Heart right ventricle (tissue), 16 donors: ENCODE data around the gene TSPAN18. TPM values are rescaled to one million over a fixed set of nuclear protein-coding genes. Genes with fewer than 3 reads are reported as not detected.

ENCODE experiments used
- ATAC-seq, 8 donors: fragments of 200-7000 bp; cut with Tn5 transposase; one replicate each; pipeline ENCODE4 v1.9.1; 2020; ENCODE audit warnings: mild to moderate bottlenecking in 8 of 8, moderate library complexity in 8 of 8, moderate number of reproducible peaks in 1 of 8
- DNase-seq, 2 donors: peaks; one replicate each; pipeline ENCODE4 v3.0.0-alpha.2; 2020
- H3K27ac ChIP-seq, 10 donors: fragments of 200-600 bp; sonication (generic) in 2 of 10; one replicate each; pipeline versions ENCODE4 v1.5.0 to v1.8.0; 2020 to 2022; ENCODE audit warnings: mild to moderate bottlenecking in 3 of 10
- H3K27me3 ChIP-seq, 7 donors: fragments of 200-600 bp; one replicate each; pipeline ENCODE4 v1.8.0; 2021 to 2022; ENCODE audit warnings: mild to moderate bottlenecking in 2 of 7
- H3K36me3 ChIP-seq, 9 donors: fragments of 200-600 bp; sonication (generic) in 1 of 9; one replicate each; pipeline versions ENCODE4 v1.5.0 to v1.8.0; 2020 to 2022; ENCODE audit warnings: mild to moderate bottlenecking in 2 of 9
- H3K4me1 ChIP-seq, 9 donors: fragments of 200-600 bp; sonication (generic) in 1 of 9; one replicate each; pipeline versions ENCODE4 v1.5.0 to v1.8.0; 2020 to 2022; ENCODE audit warnings: mild to moderate bottlenecking in 4 of 9
- H3K4me3 ChIP-seq, 10 donors: fragments of 200-600 bp; sonication (generic) in 2 of 10; one replicate each; pipeline versions ENCODE4 v1.5.0 to v1.8.0; 2020 to 2022; ENCODE audit warnings: mild to moderate bottlenecking in 7 of 10, moderate library complexity in 2 of 10
- H3K9me3 ChIP-seq, 11 donors: fragments of 200-600 bp in 10 of 11; sonication (generic) in 2 of 11; one replicate each; pipeline versions ENCODE4 v1.5.0 to v1.8.0; 2013 to 2022; ENCODE audit warnings: mild to moderate bottlenecking in 2 of 11, control low read depth in 1 of 11, moderate library complexity in 1 of 11
- CTCF ChIP-seq, 9 donors: fragments of 200-600 bp; sonication (generic) in 2 of 9; IDR thresholded peaks; one replicate each; pipeline versions ENCODE4 v1.5.0 to v1.8.0; 2021 to 2022; ENCODE audit warnings: antibody characterized with exemption in 9 of 9, mild to moderate bottlenecking in 5 of 9, moderate library complexity in 1 of 9
- whole genome bisulfite sequencing, 2 donors: extraction: QIAGEN DNeasy Blood & Tissue Kit; methylation state at CpG; one replicate each; pipeline ENCODE4 v1.1.7; 2013; ENCODE audit warnings: inconsistent platforms in 1 of 2; 5-methylcytosine and 5-hydroxymethylcytosine counted together
- intact Hi-C, 10 donors: fragments of 100-400 bp; cut with DNase I; formaldehyde crosslinking; loops; one replicate each; pipeline versions ENCODE4 v1.11.1 to v1.14.2; 2022
- polyA plus RNA-seq, 2 donors: library from polyadenylated mRNA; stranded (reverse); fragments of 200-250 nt; gene quantifications; one replicate each; pipeline ENCODE4 v1.2.3, GENCODE V29; 2013
- total RNA-seq, 10 donors: library from RNA; stranded (reverse); fragmentation: NEBNext Ultra II Directional in 3 of 10; extraction: Animal tissue kit (Norgen Biotek cat#: 25700) in 3 of 10; gene quantifications; one replicate each; pipeline versions ENCODE4 v1.2.1 to v1.2.4, GENCODE V29; 2021 to 2023
- donor health status: Arrhythmogenic right ventricular cardiomyopathy.
- donor health status: ischemic (EF 13 %, LVEDD 7.1; RV severe dilation, severe dysfunction).
- donor health status: healthy with polysubstance abuse.
- donor health status: DM: no; HTN: yes; CAD: no.
- donor health status: DM: no; HTN: no; CAD: no.
- donor health status: ischemic (EF 25% LVEDD 6.9; RV normal size, moderate dysfunction).
- donor health status: ischemic (EF 25% LVEDD 5.7; RV mildly dilated, moderate dysfunction).
- donor health status: healthy.
- donor health status: DM: yes; HTN: yes; CAD: no.
- donor health status: Ischemic cardiomyopathy.
- donor health status: ischemic (EF 35%, LVEDD 5.7; RV mildly dilated, moderate dysfunction).
- donor health status: nonischemic (EF 11% LVEDD 7.7; RV severe dilation, severe dysfunction).
- donor health status: DM: yes; HTN: yes; CAD: no.
- donor health status: PGD.
- donor health status: ischemic (EF 29% LVEDD 5.4; RV normal size, mild dysfunction).
- donor health status: nonischemic (EF 23%, LVEDD 6.1; RV moderate dilation, normal function).

The TSPAN18 gene
- total and polyA plus RNA-seq, 12 donors, result 37.7 to 140 (median 92.9) TPM

GRCh38 chr11:44725757-44726282 lies 942 bp upstream of the TSPAN18 start:
- peaks cover 0 to 35% (median 0%) of the 10 kb centered on the region in 7 donors for H3K27me3 ChIP-seq
- H3K36me3 ChIP-seq, result no peaks in the 10 kb centered on the region
- no peak for DNase-seq
- intact Hi-C loops, result loop anchor here (2.0 to 10.0 kb wide), 18 partner anchors 36 to 381 kb away; partner anchors contain the start of gene CD82 (in 1 of the 10)
- no peak for ATAC-seq
- H3K27ac ChIP-seq, result peak overlapping the region in 9 of 10 donors; percentile 76 to 92 (median 84)
- peaks cover 13 to 51% (median 46%) of the 10 kb centered on the region in 9 donors for H3K4me1 ChIP-seq
- peak overlapping the region in 1 of 10 donors; percentile 46 for H3K4me3 ChIP-seq
- TF ChIP-seq CTCF (IDR thresholded peaks at IDR 0.05), result no peak
- 58 to 60% methylated on average over 10 of the region's 10 CpGs for WGBS, 2 donors
- H3K9me3 ChIP-seq, result no peaks in the 10 kb centered on the region

- no peak for ATAC-seq
- DNase-seq, result no peak
- intact Hi-C loops, result loop anchor here (2.0 to 10.0 kb wide), 18 partner anchors 35 to 380 kb away; partner anchors contain the start of gene CD82 (in 1 of the 10)
- H3K27me3 ChIP-seq, result peaks cover 0 to 35% (median 0%) of the 10 kb centered on the region in 7 donors
- 0 to 1% methylated on average over 18 to 45 of the region's 45 CpGs for WGBS, 2 donors
- H3K27ac ChIP-seq, result peak overlapping the region; percentile 84 to 95 (median 92)
- no peaks in the 10 kb centered on the region for H3K9me3 ChIP-seq
- peak overlapping the region; percentile 39 to 98 (median 84) for H3K4me3 ChIP-seq
- no peaks in the 10 kb centered on the region for H3K36me3 ChIP-seq
- no peak for TF ChIP-seq CTCF (IDR thresholded peaks at IDR 0.05)
- peaks cover 13 to 62% (median 56%) of the 10 kb centered on the region in 9 donors for H3K4me1 ChIP-seq
Observed at GRCh38 chr11:44727114-44727372, 281 bp downstream of the TSPAN18 start.

- DNase-seq (peak; percentile 87 to 92), ATAC-seq (peak; percentile 83 to 92 (median 90))
- Histone ChIP-seq H3K9me3 (no peaks in the 10 kb centered on the region), H3K4me3 (peak overlapping the region; percentile 39 to 98 (median 84)), H3K27ac (peak overlapping the region; percentile 84 to 95 (median 92)), H3K4me1 (peaks cover 13 to 68% (median 59%) of the 10 kb centered on the region in 9 donors), H3K27me3 (peaks cover 0 to 35% (median 0%) of the 10 kb centered on the region in 7 donors), H3K36me3 (no peaks in the 10 kb centered on the region)
- peak; percentile 90 to 98 (median 96) for TF ChIP-seq CTCF (IDR thresholded peaks at IDR 0.05)
- WGBS, 2 donors, result 1% methylated on average over 70 of the region's 70 CpGs
- intact Hi-C loops, result loop anchor here (1.0 to 10.0 kb wide), 25 partner anchors 35 to 380 kb away; partner anchors contain the start of gene CD82 (in 1 of the 10)
Observed at GRCh38 chr11:44727373-44728287, 868 bp downstream of the TSPAN18 start.

- intact Hi-C loops, result loop anchor here (1.0 to 10.0 kb wide), 22 partner anchors 34 to 379 kb away; partner anchors contain the start of gene CD82 (in 1 of the 10)
- TF ChIP-seq CTCF (IDR thresholded peaks at IDR 0.05), result no peak
- Histone ChIP-seq H3K4me1 (peaks cover 13 to 77% (median 68%) of the 10 kb centered on the region in 9 donors), H3K27me3 (peaks cover 0 to 35% (median 0%) of the 10 kb centered on the region in 7 donors), H3K4me3 (peak overlapping the region; percentile 39 to 98 (median 84)), H3K9me3 (no peaks in the 10 kb centered on the region), H3K27ac (peak overlapping the region; percentile 42 to 95 (median 92)), H3K36me3 (no peaks in the 10 kb centered on the region)
- ATAC-seq, result peak in 4 of 8 donors; percentile 2 to 16 (median 10)
- DNase-seq, result no peak
- WGBS, 2 donors, result 43 to 52% methylated on average over 6 of the region's 6 CpGs
Observed at GRCh38 chr11:44728491-44728910, 1.7 kb downstream of the TSPAN18 start.
